ENCODE results near the gene CLINT1. TPM values are rescaled to one million over a fixed set of nuclear protein-coding genes. Genes with fewer than 3 reads are reported as not detected.

The CLINT1 gene
- total RNA-seq, 1 donor from 2014 or later: 85.2 TPM

GRCh38 chr5:157761690-157762621 lies 97.0 kb downstream of the CLINT1 start:
- H3K4me3 ChIP-seq (ENCODE audit: low read depth, low read length): no peak overlapping the region
- peak; percentile 44 for DNase-seq (ENCODE audit: low read depth)

DNA sequence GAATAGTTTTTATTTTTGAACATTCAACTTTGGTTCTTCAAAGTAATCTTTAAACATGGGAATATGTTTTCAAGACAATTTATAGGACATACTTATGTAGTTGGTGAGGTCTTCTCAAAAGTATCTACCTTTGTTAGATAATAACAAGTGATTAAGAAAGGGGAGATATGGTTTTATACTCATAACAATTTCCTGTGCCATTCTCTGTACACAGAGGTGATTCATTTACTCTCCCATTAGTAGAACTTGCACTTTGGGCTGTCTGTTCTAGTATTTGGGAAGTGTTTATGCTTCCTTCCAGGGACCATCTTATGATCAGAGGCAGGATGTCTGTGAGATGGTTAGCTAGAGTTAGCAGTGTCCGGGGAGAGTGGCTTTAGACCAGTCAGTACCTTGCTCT lies 100.2 kb downstream of the CLINT1 start:
- no peak for DNase-seq (ENCODE audit: low read depth)
- Histone ChIP-seq H3K36me3 (ENCODE audit: control insufficient read depth, insufficient read depth, low read length) (no peaks in the 10 kb centered on the region), H3K27me3 (ENCODE audit: control insufficient read depth, insufficient read depth, low read length) (no peaks in the 10 kb centered on the region), H3K4me3 (ENCODE audit: low read depth, low read length) (no peak overlapping the region)
- TF ChIP-seq, protein P1, sequence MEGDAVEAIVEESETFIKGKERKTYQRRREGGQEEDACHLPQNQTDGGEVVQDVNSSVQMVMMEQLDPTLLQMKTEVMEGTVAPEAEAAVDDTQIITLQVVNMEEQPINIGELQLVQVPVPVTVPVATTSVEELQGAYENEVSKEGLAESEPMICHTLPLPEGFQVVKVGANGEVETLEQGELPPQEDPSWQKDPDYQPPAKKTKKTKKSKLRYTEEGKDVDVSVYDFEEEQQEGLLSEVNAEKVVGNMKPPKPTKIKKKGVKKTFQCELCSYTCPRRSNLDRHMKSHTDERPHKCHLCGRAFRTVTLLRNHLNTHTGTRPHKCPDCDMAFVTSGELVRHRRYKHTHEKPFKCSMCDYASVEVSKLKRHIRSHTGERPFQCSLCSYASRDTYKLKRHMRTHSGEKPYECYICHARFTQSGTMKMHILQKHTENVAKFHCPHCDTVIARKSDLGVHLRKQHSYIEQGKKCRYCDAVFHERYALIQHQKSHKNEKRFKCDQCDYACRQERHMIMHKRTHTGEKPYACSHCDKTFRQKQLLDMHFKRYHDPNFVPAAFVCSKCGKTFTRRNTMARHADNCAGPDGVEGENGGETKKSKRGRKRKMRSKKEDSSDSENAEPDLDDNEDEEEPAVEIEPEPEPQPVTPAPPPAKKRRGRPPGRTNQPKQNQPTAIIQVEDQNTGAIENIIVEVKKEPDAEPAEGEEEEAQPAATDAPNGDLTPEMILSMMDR (IDR thresholded peaks at IDR 0.05; ENCODE audit: insufficient read depth, low read length, poor library complexity, severe bottlenecking): no peak

More at GRCh38 chr5:157761690-157762621, 97.0 kb downstream of the CLINT1 start:
- TF ChIP-seq, protein P1 (IDR thresholded peaks at IDR 0.05; ENCODE audit: insufficient read depth, low read length, poor library complexity, severe bottlenecking): peak; percentile 83
- Histone ChIP-seq H3K27me3 (ENCODE audit: control insufficient read depth, insufficient read depth, low read length) (no peaks in the 10 kb centered on the region), H3K36me3 (ENCODE audit: control insufficient read depth, insufficient read depth, low read length) (no peaks in the 10 kb centered on the region)

DNA sequence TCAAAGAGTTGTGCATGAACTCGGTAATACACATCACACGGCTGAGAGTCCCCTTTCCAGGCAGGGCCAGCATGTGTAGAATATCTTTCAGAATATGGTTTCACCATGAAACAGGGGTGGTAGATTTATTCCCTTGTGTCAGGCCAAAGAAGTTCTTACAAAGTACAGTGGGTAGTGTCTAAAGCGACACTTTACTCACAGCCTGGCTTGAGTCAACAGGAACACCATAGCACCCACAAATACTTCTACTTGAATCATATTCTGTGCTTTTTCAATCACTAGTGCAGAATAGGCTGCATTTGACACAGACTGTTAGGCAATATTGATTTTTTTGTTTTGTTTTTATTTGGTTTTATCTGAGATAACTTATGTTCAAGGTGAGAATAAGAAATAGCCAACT lies 102.8 kb downstream of the CLINT1 start:
- DNase-seq (ENCODE audit: low read depth): no peak
- Histone ChIP-seq H3K27me3 (ENCODE audit: control insufficient read depth, insufficient read depth, low read length) (no peaks in the 10 kb centered on the region), H3K36me3 (ENCODE audit: control insufficient read depth, insufficient read depth, low read length) (no peaks in the 10 kb centered on the region), H3K4me3 (ENCODE audit: low read depth, low read length) (no peak overlapping the region)
- TF ChIP-seq, protein P1 (IDR thresholded peaks at IDR 0.05; ENCODE audit: insufficient read depth, low read length, poor library complexity, severe bottlenecking): no peak

DNA sequence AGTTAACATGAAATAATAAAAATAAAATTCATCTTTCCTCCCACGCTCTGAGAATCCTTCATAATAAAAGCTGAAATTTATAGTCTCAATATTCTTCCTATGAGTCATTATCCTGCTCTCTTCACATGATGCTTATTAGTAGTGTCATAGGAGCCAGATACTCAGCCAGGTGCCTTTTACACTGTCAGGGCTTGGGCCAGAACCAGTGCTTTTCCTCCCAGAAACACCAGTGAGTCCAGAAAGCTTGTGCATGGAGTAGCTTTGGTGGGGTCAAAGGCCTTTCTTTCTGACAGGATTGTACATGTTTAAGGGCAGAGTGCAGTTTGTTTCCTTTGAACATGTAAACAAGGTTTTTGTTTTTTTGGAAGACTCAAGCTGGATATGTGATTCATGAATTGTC lies 108.6 kb downstream of the CLINT1 start:
- TF ChIP-seq, protein P1 (IDR thresholded peaks at IDR 0.05; ENCODE audit: insufficient read depth, low read length, poor library complexity, severe bottlenecking): no peak
- Histone ChIP-seq H3K4me3 (ENCODE audit: low read depth, low read length) (no peak overlapping the region), H3K36me3 (ENCODE audit: control insufficient read depth, insufficient read depth, low read length) (no peaks in the 10 kb centered on the region), H3K27me3 (ENCODE audit: control insufficient read depth, insufficient read depth, low read length) (no peaks in the 10 kb centered on the region)
- DNase-seq (ENCODE audit: low read depth): no peak

DNA sequence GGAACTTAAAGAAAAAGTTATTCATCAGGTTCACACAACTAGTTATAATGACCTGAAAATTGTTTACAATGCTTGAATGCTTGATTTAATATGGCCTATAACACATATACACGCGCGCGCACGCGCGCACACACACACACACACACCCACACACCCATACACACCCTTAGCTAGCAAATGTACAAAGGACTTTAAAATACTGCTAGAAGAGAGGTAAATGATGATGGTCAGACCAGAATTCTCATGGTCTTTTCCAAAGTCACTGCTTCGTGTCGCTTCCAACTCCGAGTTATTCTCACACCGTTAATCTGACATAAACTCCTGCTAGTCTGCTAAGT lies 109.5 kb downstream of the CLINT1 start:
- H3K36me3 ChIP-seq (ENCODE audit: control insufficient read depth, insufficient read depth, low read length): no peaks in the 10 kb centered on the region
- H3K27me3 ChIP-seq (ENCODE audit: control insufficient read depth, insufficient read depth, low read length): no peaks in the 10 kb centered on the region
- no peak overlapping the region for H3K4me3 ChIP-seq (ENCODE audit: low read depth, low read length)
- DNase-seq (ENCODE audit: low read depth): no peak
- TF ChIP-seq, protein P1 (IDR thresholded peaks at IDR 0.05; ENCODE audit: insufficient read depth, low read length, poor library complexity, severe bottlenecking): no peak
